GM23338 (cell line): Measurements from ENCODE around the gene FHIT. TPM values are rescaled to one million over a fixed set of nuclear protein-coding genes. Genes with fewer than 3 reads are reported as not detected.

Experiments
- ATAC-seq: fragments of 200-7000 bp; cut with Tn5 transposase; 3 replicates; pipeline ENCODE4 v1.9.1; 2020
- DNase-seq: peaks from one replicate; pipeline ENCODE4 v3.0.0-alpha.2; 2015; ENCODE audit warnings: low spot score
- H2AFZ ChIP-seq: fragments of 200-600 bp; sonication (generic); 2 replicates; pipeline ENCODE4 v1.8.0; 2016; ENCODE audit warnings: antibody characterized with exemption, mild to moderate bottlenecking, moderate library complexity
- H3F3A ChIP-seq: fragments of 200-600 bp; sonication (generic); replicated peaks from 2 replicates; pipeline ENCODE4 v1.8.0; 2017; ENCODE audit warnings: antibody characterized with exemption, mixed run types, low read depth
- H3K27ac ChIP-seq: fragments of 200-600 bp; sonication (generic); 2 replicates; pipeline ENCODE4 v1.6.1; 2016; ENCODE audit warnings: low read depth
- H3K27me3 ChIP-seq: fragments of 200-600 bp; sonication (generic); 2 replicates; pipeline ENCODE4 v1.8.0; 2016; ENCODE audit warnings: mild to moderate bottlenecking, mixed run types, moderate library complexity; ENCODE audit not compliant: insufficient read depth
- H3K36me3 ChIP-seq: fragments of 200-600 bp; sonication (generic); 2 replicates; pipeline ENCODE4 v1.8.0; 2016; ENCODE audit warnings: mild to moderate bottlenecking; ENCODE audit not compliant: insufficient read depth
- H3K4me1 ChIP-seq: fragments of 200-600 bp; sonication (generic); 2 replicates; pipeline ENCODE4 v1.8.0; 2016; ENCODE audit warnings: mild to moderate bottlenecking, moderate library complexity; ENCODE audit not compliant: insufficient read depth
- H3K4me2 ChIP-seq: fragments of 200-600 bp; sonication (generic); 2 replicates; pipeline ENCODE4 v1.7.1; 2017; ENCODE audit warnings: mixed run types
- H3K4me3 ChIP-seq: fragments of 200-600 bp; sonication (generic); 2 replicates; pipeline ENCODE4 v1.6.1; 2016; ENCODE audit warnings: mixed run types
- H3K79me2 ChIP-seq: fragments of 200-600 bp; sonication (generic); replicated peaks from 2 replicates; pipeline ENCODE4 v1.8.0; 2017; ENCODE audit warnings: mild to moderate bottlenecking; ENCODE audit not compliant: insufficient read depth
- H3K9me2 ChIP-seq: fragments of 200-600 bp; sonication (generic); 2 replicates; pipeline ENCODE4 v1.8.0; 2017; ENCODE audit not compliant: insufficient read depth
- H4K20me1 ChIP-seq: fragments of 200-600 bp; sonication (generic); replicated peaks from 2 replicates; pipeline ENCODE4 v1.8.0; 2017; ENCODE audit warnings: mild to moderate bottlenecking; ENCODE audit not compliant: insufficient read depth
- H3K27ac Mint-ChIP-seq: 2 replicates; pipeline ENCODE4 v1.8.0; 2020; ENCODE audit warnings: inconsistent platforms, mild to moderate bottlenecking, moderate library complexity, mixed read lengths
- H3K27me3 Mint-ChIP-seq: 3 replicates; pipeline ENCODE4 v1.8.0; 2022; ENCODE audit warnings: low read depth, mild to moderate bottlenecking, moderate library complexity, mixed read lengths, inconsistent platforms; ENCODE audit not compliant: insufficient read depth, poor library complexity
- H3K36me3 Mint-ChIP-seq: 3 replicates; pipeline ENCODE4 v1.8.0; 2021; ENCODE audit warnings: low read depth, mild to moderate bottlenecking, inconsistent platforms, moderate library complexity, mixed read lengths
- H3K4me1 Mint-ChIP-seq: 3 replicates; pipeline ENCODE4 v1.8.0; 2020; ENCODE audit warnings: mild to moderate bottlenecking, inconsistent platforms, mixed read lengths
- H3K4me3 Mint-ChIP-seq: 3 replicates; pipeline ENCODE4 v1.8.0; 2021; ENCODE audit warnings: moderate library complexity, mild to moderate bottlenecking, inconsistent platforms, mixed read lengths
- H3K9me3 Mint-ChIP-seq: 3 replicates; pipeline ENCODE4 v1.8.0; 2020; ENCODE audit warnings: moderate library complexity, mild to moderate bottlenecking, inconsistent platforms, mixed read lengths
- CTCF ChIP-seq, 2 experiments: fragments of 200-600 bp in 1 of 2; sonication (generic) in 1 of 2; conservative IDR thresholded peaks; 2 replicates each; pipeline versions ENCODE4 v1.5.1 to v1.6.1; 2016 to 2017; ENCODE audit warnings: antibody characterized with exemption in 2 of 2, low read depth in 2 of 2, mild to moderate bottlenecking in 2 of 2, moderate library complexity in 1 of 2
- ETS1 ChIP-seq: IDR thresholded peaks from 2 replicates; pipeline ENCODE4 v1.6.1; 2016; ENCODE audit warnings: antibody characterized with exemption
- REST ChIP-seq: IDR thresholded peaks from one replicate; pipeline ENCODE4 v1.6.1; 2018; ENCODE audit warnings: antibody characterized with exemption; ENCODE audit not compliant: unreplicated experiment
- ZNF114 ChIP-seq: fragments of 250-450 bp; sonication (Bioruptor Pico); IDR thresholded peaks from 2 replicates; pipeline ENCODE4 v1.5.0; 2020; ENCODE audit warnings: mild to moderate bottlenecking, moderate library complexity
- ZNF462 ChIP-seq: fragments of 250-450 bp; sonication (Bioruptor Pico); IDR thresholded peaks from 2 replicates; pipeline ENCODE4 v1.5.0; 2020; ENCODE audit warnings: mild to moderate bottlenecking, moderate library complexity
- polyA plus RNA-seq: library from polyadenylated mRNA; unstranded; fragments of >200 nt; fragmentation: Nextera tagmentation; extraction: Ambion mirVana; gene quantifications from 2 replicates; pipeline ENCODE4 v1.2.1, GENCODE V29; 2016
- total RNA-seq: library from RNA; depleted of rRNA; stranded (reverse); fragments of >200 nt; shearing (Covaris generic); gene quantifications from 2 replicates; pipeline ENCODE4 v1.2.3, GENCODE V29; 2014

Gene FHIT
- total and polyA plus RNA-seq, 2 experiments from 2014 or later = 3.0 to 8.3 TPM

GRCh38 chr3:61061092-61061723 is 190.0 kb downstream of the FHIT start:
- H3K27me3 ChIP-seq = no peaks in the 10 kb centered on the region
- no peak for TF ChIP-seq CTCF (conservative IDR thresholded peaks at IDR 0.05; ENCODE audit: low read depth in 2 of 2)
- TF ChIP-seq REST = no peak
- TF ChIP-seq ZNF114 (CRISPR knock-in tag) = no peak
- TF ChIP-seq ZNF462 = no peak
- no peak for TF ChIP-seq ETS1
- no peaks in the 10 kb centered on the region for H3K9me3 Mint-ChIP-seq
- no peaks in the 10 kb centered on the region for H3K4me1 ChIP-seq
- H3K9me2 ChIP-seq = peaks cover 11% of the 10 kb centered on the region; the same call in 1 of the 2 replicates
- H3K4me3 ChIP-seq = no peak overlapping the region
- no peaks in the 10 kb centered on the region; the same call in 2 of the 3 replicates for H3K4me1 Mint-ChIP-seq
- no peaks in the 10 kb centered on the region for H3F3A ChIP-seq
- no peaks in the 10 kb centered on the region for H3K36me3 ChIP-seq
- no peak overlapping the region for H3K4me3 Mint-ChIP-seq
- ATAC-seq (no peak), DNase-seq (no peak)
- H2AFZ ChIP-seq = no peak overlapping the region
- H4K20me1 ChIP-seq = no peaks in the 10 kb centered on the region
- H3K79me2 ChIP-seq = no peaks in the 10 kb centered on the region
- no peak overlapping the region for H3K27ac ChIP-seq
- no peak overlapping the region for H3K4me2 ChIP-seq
- H3K27ac Mint-ChIP-seq = no peak overlapping the region
- no peaks in the 10 kb centered on the region for H3K27me3 Mint-ChIP-seq
- H3K36me3 Mint-ChIP-seq = no peaks in the 10 kb centered on the region
